Natural killer cell (primary cell): ENCODE measurements around the gene EFHC2. TPM values are rescaled to one million over a fixed set of nuclear protein-coding genes. Genes with fewer than 3 reads are reported as not detected.

Experiments used
- ATAC-seq, 3 donors: fragments of 150-1000 bp in 2 of 3; fragments of 200-7000 bp in 1 of 3; cut with Tn5 transposase; 1 replicate in 1 of 3; 2 replicates in 2 of 3; pipeline ENCODE4 v1.10.0; 2021; ENCODE audit warnings: mild to moderate bottlenecking in 2 of 3, moderate library complexity in 2 of 3
- DNase-seq, 2 donors: peaks; one replicate each; pipeline versions ENCODE4 v3.0.0 to v3.0.0-alpha.2; 2013 to 2021; ENCODE audit warnings: mixed read lengths in 1 of 2
- H3K27ac ChIP-seq: one replicate; pipeline ENCODE4 v1.5.1; 2013; ENCODE audit warnings: mild to moderate bottlenecking, low read length
- H3K27me3 ChIP-seq: one replicate; pipeline ENCODE4 v1.6.1; 2013; ENCODE audit warnings: low read length; ENCODE audit not compliant: control insufficient read depth, insufficient read depth
- H3K36me3 ChIP-seq: one replicate; pipeline ENCODE4 v1.6.1; 2013; ENCODE audit warnings: low read length; ENCODE audit not compliant: control insufficient read depth, insufficient read depth
- H3K4me1 ChIP-seq: one replicate; pipeline ENCODE4 v1.6.1; 2013; ENCODE audit warnings: low read length; ENCODE audit not compliant: control insufficient read depth, insufficient read depth
- H3K4me3 ChIP-seq: one replicate; pipeline ENCODE4 v1.5.1; 2013; ENCODE audit warnings: low read length
- H3K9me3 ChIP-seq: one replicate; pipeline ENCODE4 v1.6.1; 2013; ENCODE audit warnings: low read length; ENCODE audit not compliant: control insufficient read depth, insufficient read depth
- H3K27ac Mint-ChIP-seq, 2 donors: one replicate each; pipeline ENCODE4 v1.8.0; 2022; ENCODE audit warnings: mild to moderate bottlenecking in 2 of 2, mixed read lengths in 2 of 2, moderate library complexity in 1 of 2
- H3K27me3 Mint-ChIP-seq, 2 donors: one replicate each; pipeline ENCODE4 v1.8.0; 2022; ENCODE audit warnings: low read depth in 2 of 2, mixed read lengths in 2 of 2
- H3K36me3 Mint-ChIP-seq: one replicate; pipeline ENCODE4 v1.8.0; 2022; ENCODE audit warnings: mixed read lengths
- H3K4me1 Mint-ChIP-seq, 2 donors: one replicate each; pipeline ENCODE4 v1.8.0; 2022; ENCODE audit warnings: mixed read lengths in 2 of 2
- H3K4me3 Mint-ChIP-seq: one replicate; pipeline ENCODE4 v1.8.0; 2022; ENCODE audit warnings: mild to moderate bottlenecking, moderate library complexity, mixed read lengths
- H3K9me3 Mint-ChIP-seq, 2 donors: one replicate each; pipeline ENCODE4 v1.8.0; 2022; ENCODE audit warnings: mixed read lengths in 2 of 2
- CTCF ChIP-seq: fragments of 200-600 bp; IDR thresholded peaks from one replicate; pipeline ENCODE4 v1.8.0; 2022; ENCODE audit warnings: antibody characterized with exemption
- WGBS: methylation state at CpG from one replicate; pipeline ENCODE4 v1.1.7; 2013; ENCODE audit warnings: missing lambda C conversion rate; ENCODE audit not compliant: insufficient coverage; 5-methylcytosine and 5-hydroxymethylcytosine counted together
- intact Hi-C: fragments of 100-400 bp; cut with micrococcal nuclease; formaldehyde crosslinking; loops from one replicate; pipeline ENCODE4 v1.14.2; 2022
- total RNA-seq, 4 donors: library from RNA; stranded (reverse); fragments of 120-200 nt in 1 of 4; gene quantifications; one replicate each; pipeline versions ENCODE4 v1.2.3 to v1.2.4, GENCODE V29; 2013 to 2022

The EFHC2 gene
- total RNA-seq, 3 donors from 2014 or later (not counting 1 experiment from before 2014, with no cell fraction given) = 5.7 to 9.1 (median 8.9) TPM

- Histone ChIP-seq H3K9me3 (no peaks in the 10 kb centered on the region), H3K27ac (no peak overlapping the region), H3K4me3 (no peak overlapping the region), H3K27me3 (no peaks in the 10 kb centered on the region), H3K36me3 (no peaks in the 10 kb centered on the region), H3K4me1 (no peaks in the 10 kb centered on the region)
- Mint-ChIP-seq H3K36me3 (no peaks in the 10 kb centered on the region), H3K4me3 (no peak overlapping the region), H3K27ac (no peak overlapping the region), H3K27me3 (peaks cover 0 to 6% of the 10 kb centered on the region in 2 donors), H3K9me3 (no peaks in the 10 kb centered on the region), H3K4me1 (no peaks in the 10 kb centered on the region)
- intact Hi-C loops = no loop called here
- DNase-seq (no peak), ATAC-seq (no peak)
- TF ChIP-seq CTCF = no peak
Measured at GRCh38 chrX:44157283-44157682, 186.2 kb downstream of the EFHC2 start.

GRCh38 chrX:44156726-44157125 is 186.7 kb downstream of the EFHC2 start:
- ATAC-seq (no peak), DNase-seq (no peak)
- Mint-ChIP-seq H3K4me3 (no peak overlapping the region), H3K36me3 (no peaks in the 10 kb centered on the region), H3K4me1 (no peaks in the 10 kb centered on the region), H3K27me3 (peaks cover 0 to 6% of the 10 kb centered on the region in 2 donors), H3K27ac (no peak overlapping the region), H3K9me3 (no peaks in the 10 kb centered on the region)
- no peak overlapping the region for H3K4me3 ChIP-seq
- intact Hi-C loops = no loop called here
- H3K9me3 ChIP-seq = no peaks in the 10 kb centered on the region
- no peak for TF ChIP-seq CTCF
- H3K27ac ChIP-seq = no peak overlapping the region
- no peaks in the 10 kb centered on the region for H3K4me1 ChIP-seq
- no peaks in the 10 kb centered on the region for H3K27me3 ChIP-seq
- no peaks in the 10 kb centered on the region for H3K36me3 ChIP-seq
- WGBS = 96% methylated on average over 3 of the region's 3 CpGs

GRCh38 chrX:44155126-44155525 is 188.3 kb downstream of the EFHC2 start:
- DNase-seq (no peak), ATAC-seq (no peak)
- H3K27ac Mint-ChIP-seq = no peak overlapping the region
- H3K4me1 Mint-ChIP-seq = peaks cover 0 to 5% of the 10 kb centered on the region in 2 donors
- Histone ChIP-seq H3K4me3 (no peak overlapping the region), H3K27ac (no peak overlapping the region), H3K9me3 (no peaks in the 10 kb centered on the region), H3K36me3 (no peaks in the 10 kb centered on the region), H3K27me3 (no peaks in the 10 kb centered on the region), H3K4me1 (no peaks in the 10 kb centered on the region)
- no peak overlapping the region for H3K4me3 Mint-ChIP-seq
- 91% methylated on average over 4 of the region's 4 CpGs for WGBS
- intact Hi-C loops = no loop called here
- no peaks in the 10 kb centered on the region for H3K36me3 Mint-ChIP-seq
- H3K9me3 Mint-ChIP-seq = no peaks in the 10 kb centered on the region
- H3K27me3 Mint-ChIP-seq = peaks cover 0 to 6% of the 10 kb centered on the region in 2 donors
- TF ChIP-seq CTCF = no peak

GRCh38 chrX:44152852-44153251 is 190.6 kb downstream of the EFHC2 start:
- no CpG with 5 or more reads among the region's 1 CpG for WGBS
- no peak for DNase-seq
- no peaks in the 10 kb centered on the region for H3K27me3 ChIP-seq
- H3K4me3 ChIP-seq = no peak overlapping the region
- no peak for TF ChIP-seq CTCF
- no peaks in the 10 kb centered on the region for H3K9me3 ChIP-seq
- Mint-ChIP-seq H3K36me3 (no peaks in the 10 kb centered on the region), H3K9me3 (no peaks in the 10 kb centered on the region), H3K27ac (no peak overlapping the region), H3K27me3 (peaks cover 0 to under 1% of the 10 kb centered on the region in 2 donors), H3K4me1 (peaks cover 0 to 8% of the 10 kb centered on the region in 2 donors), H3K4me3 (no peak overlapping the region)
- no peaks in the 10 kb centered on the region for H3K36me3 ChIP-seq
- no peak overlapping the region for H3K27ac ChIP-seq
- ATAC-seq = no peak
- intact Hi-C loops = no loop called here
- H3K4me1 ChIP-seq = no peaks in the 10 kb centered on the region
